Peyer's patch (tissue), 4 donors: ENCODE data around the gene ATL1. TPM values are rescaled to one million over a fixed set of nuclear protein-coding genes. Genes with fewer than 3 reads are reported as not detected.

Experiments
- DNase-seq, 3 donors: peaks; one replicate each; pipeline ENCODE4 v3.0.0-alpha.2; 2017 to 2019
- H3K27ac ChIP-seq, 4 donors: fragments of 200-600 bp; sonication (generic); one replicate each; pipeline ENCODE4 v1.5.1; 2016 to 2019
- H3K27me3 ChIP-seq, 2 donors: fragments of 200-600 bp; sonication (generic); one replicate each; pipeline ENCODE4 v1.5.1; 2019
- H3K36me3 ChIP-seq, 3 donors: fragments of 200-600 bp; sonication (generic); one replicate each; pipeline ENCODE4 v1.5.1; 2016 to 2019
- H3K4me1 ChIP-seq, 4 donors: fragments of 200-600 bp; sonication (generic); one replicate each; pipeline ENCODE4 v1.5.1; 2016 to 2019
- H3K4me3 ChIP-seq, 4 donors: fragments of 200-600 bp; sonication (generic); 1 replicate in 3 of 4; 2 replicates in 1 of 4; pipeline ENCODE4 v1.5.1; 2016 to 2019; ENCODE audit warnings: mild to moderate bottlenecking in 1 of 4
- H3K9me3 ChIP-seq, 4 donors: fragments of 200-600 bp; sonication (generic); one replicate each; pipeline ENCODE4 v1.5.1; 2016 to 2019; ENCODE audit warnings: mild to moderate bottlenecking in 1 of 4
- CTCF ChIP-seq, 6 experiments: fragments of 450-650 bp in 4 of 6; fragments of 200-600 bp in 2 of 6; sonication (generic) in 1 of 6; IDR thresholded peaks; one replicate each; pipeline ENCODE4 v1.5.1; 2017 to 2019; ENCODE audit warnings: antibody characterized with exemption in 6 of 6, mild to moderate bottlenecking in 3 of 6, moderate library complexity in 1 of 6
- POLR2A ChIP-seq, 2 donors: fragments of 450-650 bp; IDR thresholded peaks; one replicate each; pipeline ENCODE4 v1.5.1; 2017; ENCODE audit warnings: antibody characterized with exemption in 2 of 2, mild to moderate bottlenecking in 2 of 2, moderate library complexity in 2 of 2
- total RNA-seq, 4 donors: library from RNA; depleted of rRNA; stranded (reverse); fragments of >200 nt; gene quantifications; one replicate each; pipeline ENCODE4 v1.1.0, GENCODE V29; 2016

The ATL1 gene
- total RNA-seq, 4 donors from 2014 or later = 6.6 to 9.5 (median 8.5) TPM

GRCh38 chr14:50529288-50530179 lies 30.4 kb upstream of the ATL1 start:
- no peak for TF ChIP-seq CTCF (IDR thresholded peaks at IDR 0.05)
- no peak for TF ChIP-seq POLR2A (IDR thresholded peaks at IDR 0.05)
- no peak overlapping the region for H3K27ac ChIP-seq
- no peak for DNase-seq
- no peaks in the 10 kb centered on the region for H3K36me3 ChIP-seq
- no peaks in the 10 kb centered on the region for H3K27me3 ChIP-seq
- H3K4me1 ChIP-seq = peaks cover 0 to 45% (median 8%) of the 10 kb centered on the region in 4 donors
- H3K9me3 ChIP-seq = no peaks in the 10 kb centered on the region
- H3K4me3 ChIP-seq = no peak overlapping the region

GRCh38 chr14:50530358-50530757 lies 29.6 kb upstream of the ATL1 start:
- peak overlapping the region in 1 of 4 donors; percentile 76 for H3K4me3 ChIP-seq
- peaks cover 0 to 43% (median 7%) of the 10 kb centered on the region in 4 donors for H3K4me1 ChIP-seq
- DNase-seq = no peak
- no peak for TF ChIP-seq POLR2A (IDR thresholded peaks at IDR 0.05)
- no peak for TF ChIP-seq CTCF (IDR thresholded peaks at IDR 0.05)
- no peaks in the 10 kb centered on the region for H3K27me3 ChIP-seq
- H3K9me3 ChIP-seq = no peaks in the 10 kb centered on the region
- H3K36me3 ChIP-seq = no peaks in the 10 kb centered on the region
- H3K27ac ChIP-seq = no peak overlapping the region

GRCh38 chr14:50530794-50531365 lies 29.1 kb upstream of the ATL1 start:
- no peaks in the 10 kb centered on the region for H3K27me3 ChIP-seq
- no peaks in the 10 kb centered on the region for H3K9me3 ChIP-seq

GRCh38 chr14:50531595-50532501 lies 28.1 kb upstream of the ATL1 start:
- Histone ChIP-seq H3K27ac (peak overlapping the region; percentile 91 to 96 (median 94)), H3K36me3 (no peaks in the 10 kb centered on the region), H3K4me1 (peaks cover 0 to 32% (median 7%) of the 10 kb centered on the region in 4 donors), H3K9me3 (no peaks in the 10 kb centered on the region), H3K4me3 (peak overlapping the region; percentile 76 to 86 (median 84)), H3K27me3 (no peaks in the 10 kb centered on the region)
- DNase-seq = peak; percentile 45 to 76 (median 73)
- TF ChIP-seq POLR2A (IDR thresholded peaks at IDR 0.05) = no peak
- TF ChIP-seq CTCF (IDR thresholded peaks at IDR 0.05) = no peak

More at GRCh38 chr14:50530794-50531365, 29.1 kb upstream of the ATL1 start:
- TF ChIP-seq CTCF (IDR thresholded peaks at IDR 0.05) = no peak
- no peak for TF ChIP-seq POLR2A (IDR thresholded peaks at IDR 0.05)
- Histone ChIP-seq H3K4me3 (peak overlapping the region in 3 of 4 donors; percentile 76 to 85 (median 82)), H3K36me3 (no peaks in the 10 kb centered on the region), H3K4me1 (peaks cover 0 to 38% (median 7%) of the 10 kb centered on the region in 4 donors), H3K27ac (no peak overlapping the region)
- DNase-seq = no peak
